Liver (tissue), 3 donors: ENCODE measurements around the gene TTC39C.

Source experiments
- EGR1 ChIP-seq, 2 donors: IDR thresholded peaks; 2 replicates each; pipeline ENCODE4 v1.6.1; 2016 to 2018; ENCODE audit warnings: antibody characterized with exemption in 2 of 2, low read depth in 2 of 2
- FOXA1 ChIP-seq: IDR thresholded peaks from 2 replicates; pipeline ENCODE4 v1.6.1; 2016; ENCODE audit warnings: antibody characterized with exemption
- JUND ChIP-seq, 2 donors: IDR thresholded peaks; 2 replicates each; pipeline ENCODE4 v1.6.1; 2016; ENCODE audit warnings: antibody characterized with exemption in 2 of 2
- RXRA ChIP-seq, 2 donors: IDR thresholded peaks; 2 replicates each; pipeline ENCODE4 v1.6.1; 2017 to 2018; ENCODE audit warnings: antibody characterized with exemption in 2 of 2, mild to moderate bottlenecking in 1 of 2
- YY1 ChIP-seq: IDR thresholded peaks from 2 replicates; pipeline ENCODE4 v1.6.1; 2016; ENCODE audit warnings: antibody characterized with exemption, mild to moderate bottlenecking
- TF ChIP-seq, protein P1 (sequence below): fragments of 150-350 bp; IDR thresholded peaks from 2 replicates; pipeline ENCODE4 v1.5.1; 2017; ENCODE audit warnings: improper control_type of control experiment, low read depth, low read length; ENCODE audit not compliant: missing input control
- TF ChIP-seq, protein P2 (sequence below): IDR thresholded peaks from 2 replicates; pipeline ENCODE4 v1.6.1; 2016; ENCODE audit warnings: antibody characterized with exemption
- TF ChIP-seq, protein P3 (sequence below): IDR thresholded peaks from 2 replicates; pipeline ENCODE4 v1.6.1; 2016; ENCODE audit warnings: antibody characterized with exemption, mild to moderate bottlenecking
- donor health status: healthy.
- donor health status: healthy.

DNA sequence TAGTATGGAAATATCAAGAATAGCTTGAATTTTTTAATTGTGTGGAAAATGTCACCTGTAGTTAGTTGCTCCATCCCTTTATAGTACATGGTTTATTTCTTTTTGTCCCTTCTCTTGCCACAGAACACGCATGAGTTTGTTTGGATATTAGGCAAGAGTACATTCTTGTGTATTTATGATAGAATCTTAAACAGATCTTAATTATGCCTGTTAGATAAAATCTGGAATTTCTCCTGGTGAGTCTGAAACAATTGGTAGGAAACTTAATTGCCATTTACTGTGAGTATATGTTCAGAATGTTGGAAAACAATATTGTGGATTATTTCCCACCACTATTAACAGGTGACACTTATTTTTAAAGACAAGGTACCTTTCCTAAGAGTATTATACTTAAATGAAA lies 94.1 kb downstream of the TTC39C start:
- TF ChIP-seq, protein P1, sequence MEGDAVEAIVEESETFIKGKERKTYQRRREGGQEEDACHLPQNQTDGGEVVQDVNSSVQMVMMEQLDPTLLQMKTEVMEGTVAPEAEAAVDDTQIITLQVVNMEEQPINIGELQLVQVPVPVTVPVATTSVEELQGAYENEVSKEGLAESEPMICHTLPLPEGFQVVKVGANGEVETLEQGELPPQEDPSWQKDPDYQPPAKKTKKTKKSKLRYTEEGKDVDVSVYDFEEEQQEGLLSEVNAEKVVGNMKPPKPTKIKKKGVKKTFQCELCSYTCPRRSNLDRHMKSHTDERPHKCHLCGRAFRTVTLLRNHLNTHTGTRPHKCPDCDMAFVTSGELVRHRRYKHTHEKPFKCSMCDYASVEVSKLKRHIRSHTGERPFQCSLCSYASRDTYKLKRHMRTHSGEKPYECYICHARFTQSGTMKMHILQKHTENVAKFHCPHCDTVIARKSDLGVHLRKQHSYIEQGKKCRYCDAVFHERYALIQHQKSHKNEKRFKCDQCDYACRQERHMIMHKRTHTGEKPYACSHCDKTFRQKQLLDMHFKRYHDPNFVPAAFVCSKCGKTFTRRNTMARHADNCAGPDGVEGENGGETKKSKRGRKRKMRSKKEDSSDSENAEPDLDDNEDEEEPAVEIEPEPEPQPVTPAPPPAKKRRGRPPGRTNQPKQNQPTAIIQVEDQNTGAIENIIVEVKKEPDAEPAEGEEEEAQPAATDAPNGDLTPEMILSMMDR = no peak
- TF ChIP-seq EGR1 (IDR thresholded peaks at IDR 0.05; ENCODE audit: low read depth in 2 of 2) (no peak), RXRA (IDR thresholded peaks at IDR 0.05) (peak in 1 of 2 donors; percentile 21), JUND (IDR thresholded peaks at IDR 0.05) (no peak), FOXA1 (no peak), YY1 (peak; percentile 15)
- TF ChIP-seq, protein P2, sequence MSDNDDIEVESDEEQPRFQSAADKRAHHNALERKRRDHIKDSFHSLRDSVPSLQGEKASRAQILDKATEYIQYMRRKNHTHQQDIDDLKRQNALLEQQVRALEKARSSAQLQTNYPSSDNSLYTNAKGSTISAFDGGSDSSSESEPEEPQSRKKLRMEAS = no peak
- TF ChIP-seq, protein P3, sequence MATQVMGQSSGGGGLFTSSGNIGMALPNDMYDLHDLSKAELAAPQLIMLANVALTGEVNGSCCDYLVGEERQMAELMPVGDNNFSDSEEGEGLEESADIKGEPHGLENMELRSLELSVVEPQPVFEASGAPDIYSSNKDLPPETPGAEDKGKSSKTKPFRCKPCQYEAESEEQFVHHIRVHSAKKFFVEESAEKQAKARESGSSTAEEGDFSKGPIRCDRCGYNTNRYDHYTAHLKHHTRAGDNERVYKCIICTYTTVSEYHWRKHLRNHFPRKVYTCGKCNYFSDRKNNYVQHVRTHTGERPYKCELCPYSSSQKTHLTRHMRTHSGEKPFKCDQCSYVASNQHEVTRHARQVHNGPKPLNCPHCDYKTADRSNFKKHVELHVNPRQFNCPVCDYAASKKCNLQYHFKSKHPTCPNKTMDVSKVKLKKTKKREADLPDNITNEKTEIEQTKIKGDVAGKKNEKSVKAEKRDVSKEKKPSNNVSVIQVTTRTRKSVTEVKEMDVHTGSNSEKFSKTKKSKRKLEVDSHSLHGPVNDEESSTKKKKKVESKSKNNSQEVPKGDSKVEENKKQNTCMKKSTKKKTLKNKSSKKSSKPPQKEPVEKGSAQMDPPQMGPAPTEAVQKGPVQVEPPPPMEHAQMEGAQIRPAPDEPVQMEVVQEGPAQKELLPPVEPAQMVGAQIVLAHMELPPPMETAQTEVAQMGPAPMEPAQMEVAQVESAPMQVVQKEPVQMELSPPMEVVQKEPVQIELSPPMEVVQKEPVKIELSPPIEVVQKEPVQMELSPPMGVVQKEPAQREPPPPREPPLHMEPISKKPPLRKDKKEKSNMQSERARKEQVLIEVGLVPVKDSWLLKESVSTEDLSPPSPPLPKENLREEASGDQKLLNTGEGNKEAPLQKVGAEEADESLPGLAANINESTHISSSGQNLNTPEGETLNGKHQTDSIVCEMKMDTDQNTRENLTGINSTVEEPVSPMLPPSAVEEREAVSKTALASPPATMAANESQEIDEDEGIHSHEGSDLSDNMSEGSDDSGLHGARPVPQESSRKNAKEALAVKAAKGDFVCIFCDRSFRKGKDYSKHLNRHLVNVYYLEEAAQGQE = no peak
